ENCODE measurements around the gene CDC26. TPM values are rescaled to one million over a fixed set of nuclear protein-coding genes. Genes with fewer than 3 reads are reported as not detected.

CDC26 gene
- total and polyA plus RNA-seq, 2 experiments from 2014 or later: 21.6 to 67.2 TPM

- Histone ChIP-seq H3K9me2 (ENCODE audit: insufficient read depth) (no peaks in the 10 kb centered on the region), H3K4me1 (ENCODE audit: insufficient read depth) (no peaks in the 10 kb centered on the region), H3K4me2 (ENCODE audit: unreplicated experiment) (no peak overlapping the region), H3K79me2 (ENCODE audit: insufficient read depth) (no peaks in the 10 kb centered on the region), H3K27me3 (replicated peaks; ENCODE audit: insufficient read depth) (no peaks in the 10 kb centered on the region), H3K27ac (no peak overlapping the region), H2AFZ (no peak overlapping the region), H3K36me3 (ENCODE audit: low read depth) (peaks cover 33% of the 10 kb centered on the region), H3K9me3 (ENCODE audit: low read depth) (no peaks in the 10 kb centered on the region), H3F3A (ENCODE audit: insufficient read depth) (peaks cover 7% of the 10 kb centered on the region; the same call in 1 of the 2 replicates), H3K9ac (no peak overlapping the region), H3K4me3 (no peak overlapping the region), H4K20me1 (ENCODE audit: insufficient read depth) (no peaks in the 10 kb centered on the region)
- in situ Hi-C loops (cut with MboI): no loop called here
- 64 to 72% methylated on average over 3 of the region's 3 CpGs for WGBS, 2 experiments (ENCODE audit: low coverage in 1 of 2, low lambda C conversion rate in 2 of 2, missing lambda C conversion rate in 2 of 2)
- no peak for DNase-seq
- TF ChIP-seq EZH2 (IDR thresholded peaks at IDR 0.05; ENCODE audit: insufficient read depth, poor library complexity, severe bottlenecking) (no peak), EZH2phosphoT487 (IDR thresholded peaks at IDR 0.05; ENCODE audit: insufficient read depth, low read depth) (no peak)
Observed at GRCh38 chr9:113266174-113266573, 9.2 kb downstream of the CDC26 start.

- Histone ChIP-seq H3K36me3 (ENCODE audit: low read depth) (peaks cover 46% of the 10 kb centered on the region), H3K4me2 (ENCODE audit: unreplicated experiment) (no peak overlapping the region), H3K79me2 (ENCODE audit: insufficient read depth) (no peaks in the 10 kb centered on the region), H4K20me1 (ENCODE audit: insufficient read depth) (no peaks in the 10 kb centered on the region), H3K9me2 (ENCODE audit: insufficient read depth) (no peaks in the 10 kb centered on the region), H3K9ac (no peak overlapping the region), H3K4me3 (no peak overlapping the region), H3F3A (ENCODE audit: insufficient read depth) (no peaks in the 10 kb centered on the region), H2AFZ (no peak overlapping the region), H3K27me3 (replicated peaks; ENCODE audit: insufficient read depth) (no peaks in the 10 kb centered on the region), H3K9me3 (ENCODE audit: low read depth) (no peaks in the 10 kb centered on the region), H3K4me1 (ENCODE audit: insufficient read depth) (no peaks in the 10 kb centered on the region), H3K27ac (no peak overlapping the region)
- 88 to 94% methylated on average over 1 of the region's 1 CpG for WGBS, 2 experiments (ENCODE audit: low coverage in 1 of 2, low lambda C conversion rate in 2 of 2, missing lambda C conversion rate in 2 of 2)
- no peak for DNase-seq
- TF ChIP-seq EZH2 (IDR thresholded peaks at IDR 0.05; ENCODE audit: insufficient read depth, poor library complexity, severe bottlenecking) (no peak), EZH2phosphoT487 (IDR thresholded peaks at IDR 0.05; ENCODE audit: insufficient read depth, low read depth) (no peak)
- in situ Hi-C loops (cut with MboI): no loop called here
Observed at GRCh38 chr9:113261917-113262671, 13.3 kb downstream of the CDC26 start.

GRCh38 chr9:113258282-113258681 lies 17.1 kb downstream of the CDC26 start:
- H3K4me3 ChIP-seq: no peak overlapping the region
- H3K9ac ChIP-seq: no peak overlapping the region
- no peaks in the 10 kb centered on the region for H3F3A ChIP-seq (ENCODE audit: insufficient read depth)
- 96 to 100% methylated on average over 1 of the region's 1 CpG for WGBS, 2 experiments (ENCODE audit: low coverage in 1 of 2, low lambda C conversion rate in 2 of 2, missing lambda C conversion rate in 2 of 2)
- H3K79me2 ChIP-seq (ENCODE audit: insufficient read depth): peaks cover 19% of the 10 kb centered on the region
- DNase-seq: no peak
- H3K36me3 ChIP-seq (ENCODE audit: low read depth): peaks cover 49% of the 10 kb centered on the region
- no peak overlapping the region for H2AFZ ChIP-seq
- TF ChIP-seq EZH2phosphoT487 (IDR thresholded peaks at IDR 0.05; ENCODE audit: insufficient read depth, low read depth) (no peak), EZH2 (IDR thresholded peaks at IDR 0.05; ENCODE audit: insufficient read depth, poor library complexity, severe bottlenecking) (no peak)
- no peaks in the 10 kb centered on the region for H3K9me2 ChIP-seq (ENCODE audit: insufficient read depth)
- no peaks in the 10 kb centered on the region for H3K27me3 ChIP-seq (replicated peaks; ENCODE audit: insufficient read depth)
- in situ Hi-C loops (cut with MboI): no loop called here
- no peaks in the 10 kb centered on the region for H3K4me1 ChIP-seq (ENCODE audit: insufficient read depth)
- no peaks in the 10 kb centered on the region for H4K20me1 ChIP-seq (ENCODE audit: insufficient read depth)
- no peak overlapping the region for H3K27ac ChIP-seq
- H3K4me2 ChIP-seq (ENCODE audit: unreplicated experiment): no peak overlapping the region
- no peaks in the 10 kb centered on the region for H3K9me3 ChIP-seq (ENCODE audit: low read depth)

- no peaks in the 10 kb centered on the region for H3K9me2 ChIP-seq (ENCODE audit: insufficient read depth)
- no peak overlapping the region for H3K4me3 ChIP-seq
- TF ChIP-seq EZH2phosphoT487 (IDR thresholded peaks at IDR 0.05; ENCODE audit: insufficient read depth, low read depth) (no peak), EZH2 (IDR thresholded peaks at IDR 0.05; ENCODE audit: insufficient read depth, poor library complexity, severe bottlenecking) (no peak)
- no peaks in the 10 kb centered on the region for H4K20me1 ChIP-seq (ENCODE audit: insufficient read depth)
- no peak overlapping the region for H3K4me2 ChIP-seq (ENCODE audit: unreplicated experiment)
- no peak overlapping the region for H3K27ac ChIP-seq
- H3K9me3 ChIP-seq (ENCODE audit: low read depth): no peaks in the 10 kb centered on the region
- peaks cover 24% of the 10 kb centered on the region for H3K79me2 ChIP-seq (ENCODE audit: insufficient read depth)
- peaks cover 49% of the 10 kb centered on the region for H3K36me3 ChIP-seq (ENCODE audit: low read depth)
- in situ Hi-C loops (cut with MboI): no loop called here
- no peak overlapping the region for H2AFZ ChIP-seq
- H3K9ac ChIP-seq: no peak overlapping the region
- H3K4me1 ChIP-seq (ENCODE audit: insufficient read depth): no peaks in the 10 kb centered on the region
- H3F3A ChIP-seq (ENCODE audit: insufficient read depth): no peaks in the 10 kb centered on the region
- DNase-seq: no peak
- H3K27me3 ChIP-seq (replicated peaks; ENCODE audit: insufficient read depth): no peaks in the 10 kb centered on the region
- 85 to 89% methylated on average over 3 of the region's 3 CpGs for WGBS, 2 experiments (ENCODE audit: low coverage in 1 of 2, low lambda C conversion rate in 2 of 2, missing lambda C conversion rate in 2 of 2)
Observed at GRCh38 chr9:113257863-113258262, 17.5 kb downstream of the CDC26 start.
